H9 (cell line): ENCODE data around the gene ARPP21. TPM values are rescaled to one million over a fixed set of nuclear protein-coding genes. Genes with fewer than 3 reads are reported as not detected.

Experiments used
- DNase-seq: peaks from one replicate; pipeline ENCODE4 v3.0.0-alpha.2; 2017
- H2AFZ ChIP-seq: one replicate; pipeline ENCODE4 v1.6.1; 2013; ENCODE audit warnings: mild to moderate bottlenecking, low read length, control low read depth, moderate library complexity
- H2AK5ac ChIP-seq: 2 replicates; pipeline ENCODE4 v1.6.1; 2013; ENCODE audit warnings: low read length, control low read depth, mixed read lengths; ENCODE audit not compliant: insufficient read length
- H2BK120ac ChIP-seq: one replicate; pipeline ENCODE4 v1.6.1; 2013; ENCODE audit warnings: low read depth, mild to moderate bottlenecking, low read length, control low read depth, inconsistent platforms; ENCODE audit not compliant: poor library complexity, severe bottlenecking
- H2BK12ac ChIP-seq: 2 replicates; pipeline ENCODE4 v1.6.1; 2013; ENCODE audit warnings: low read length, control low read depth, mixed read lengths, low read depth; ENCODE audit not compliant: insufficient read length
- H2BK15ac ChIP-seq: 2 replicates; pipeline ENCODE4 v1.6.1; 2013; ENCODE audit warnings: low read depth, low read length, control low read depth
- H2BK20ac ChIP-seq: one replicate; pipeline ENCODE4 v1.6.1; 2013; ENCODE audit warnings: low read depth, mild to moderate bottlenecking, low read length, control low read depth, inconsistent platforms; ENCODE audit not compliant: poor library complexity, severe bottlenecking
- H2BK5ac ChIP-seq: 2 replicates; pipeline ENCODE4 v1.6.1; 2013; ENCODE audit warnings: low read length, control low read depth, mixed read lengths; ENCODE audit not compliant: insufficient read length
- H3K14ac ChIP-seq: 2 replicates; pipeline ENCODE4 v1.6.1; 2013; ENCODE audit warnings: low read length, control low read depth; ENCODE audit not compliant: insufficient read depth
- H3K18ac ChIP-seq: 2 replicates; pipeline ENCODE4 v1.6.1; 2013; ENCODE audit warnings: low read depth, mild to moderate bottlenecking, mixed read lengths, low read length, control low read depth; ENCODE audit not compliant: insufficient read length
- H3K23ac ChIP-seq: 2 replicates; pipeline ENCODE4 v1.6.1; 2013; ENCODE audit warnings: low read length, control low read depth, mixed read lengths, low read depth; ENCODE audit not compliant: insufficient read length
- H3K23me2 ChIP-seq: 2 replicates; pipeline ENCODE4 v1.6.1; 2013; ENCODE audit warnings: low read depth, mild to moderate bottlenecking, mixed read lengths, low read length, control low read depth; ENCODE audit not compliant: insufficient read length, poor library complexity, severe bottlenecking
- H3K27ac ChIP-seq: 2 replicates; pipeline ENCODE4 v1.5.1; 2013; ENCODE audit warnings: low read length, control low read depth, mixed read lengths, low read depth; ENCODE audit not compliant: insufficient read length
- H3K27me3 ChIP-seq: 2 replicates; pipeline ENCODE4 v1.6.1; 2013; ENCODE audit warnings: low read length, control low read depth, inconsistent platforms; ENCODE audit not compliant: insufficient read depth
- H3K4ac ChIP-seq: 2 replicates; pipeline ENCODE4 v1.6.1; 2013; ENCODE audit warnings: low read depth, mild to moderate bottlenecking, control low read depth, inconsistent platforms, low read length, moderate library complexity
- H3K4me1 ChIP-seq: 2 replicates; pipeline ENCODE4 v1.6.1; 2013; ENCODE audit warnings: low read length, control low read depth, inconsistent platforms; ENCODE audit not compliant: insufficient read depth
- H3K4me2 ChIP-seq: 2 replicates; pipeline ENCODE4 v1.6.1; 2013; ENCODE audit warnings: low read length, control low read depth, mixed read lengths; ENCODE audit not compliant: insufficient read length, insufficient read depth
- H3K56ac ChIP-seq: 2 replicates; pipeline ENCODE4 v1.6.1; 2013; ENCODE audit warnings: low read depth, mild to moderate bottlenecking, mixed read lengths, low read length, control low read depth; ENCODE audit not compliant: insufficient read length
- H3K79me1 ChIP-seq: 2 replicates; pipeline ENCODE4 v1.6.1; 2013; ENCODE audit warnings: low read depth, mild to moderate bottlenecking, moderate library complexity, low read length, control low read depth, inconsistent platforms; ENCODE audit not compliant: insufficient read depth, poor library complexity, severe bottlenecking
- H3K79me2 ChIP-seq: 2 replicates; pipeline ENCODE4 v1.6.1; 2013; ENCODE audit warnings: low read length, control low read depth, inconsistent platforms; ENCODE audit not compliant: insufficient read depth
- H3K9ac ChIP-seq: 2 replicates; pipeline ENCODE4 v1.6.1; 2013; ENCODE audit warnings: low read length, control low read depth, mixed read lengths; ENCODE audit not compliant: insufficient read length; ENCODE audit errors: extremely low read depth
- H3K9me3 ChIP-seq: one replicate; pipeline ENCODE4 v1.6.1; 2013; ENCODE audit warnings: low read depth, low read length, inconsistent platforms; ENCODE audit not compliant: control insufficient read depth
- H3T11ph ChIP-seq: one replicate; pipeline ENCODE4 v1.6.1; 2013; ENCODE audit warnings: mild to moderate bottlenecking, low read length, control low read depth, inconsistent platforms
- H4K20me1 ChIP-seq: one replicate; pipeline ENCODE4 v1.6.1; 2013; ENCODE audit not compliant: control insufficient read depth, insufficient read length, insufficient read depth
- H4K5ac ChIP-seq: 2 replicates; pipeline ENCODE4 v1.6.1; 2013; ENCODE audit warnings: low read depth, mild to moderate bottlenecking, mixed read lengths, low read length, control low read depth; ENCODE audit not compliant: insufficient read length
- H4K8ac ChIP-seq: replicated peaks from 2 replicates; pipeline ENCODE4 v1.6.1; 2013; ENCODE audit warnings: low read length, control low read depth, mixed read lengths, low read depth; ENCODE audit not compliant: insufficient read length
- H4K91ac ChIP-seq: 2 replicates; pipeline ENCODE4 v1.6.1; 2013; ENCODE audit warnings: low read depth, mild to moderate bottlenecking, moderate library complexity, mixed read lengths, low read length, control low read depth; ENCODE audit not compliant: insufficient read length
- H3K27ac Mint-ChIP-seq, 3 experiments: 2 replicates in 2 of 3; 3 replicates in 1 of 3; pipeline ENCODE4 v1.8.0; 2020 to 2021; ENCODE audit warnings: mixed read lengths in 3 of 3, mild to moderate bottlenecking in 1 of 3, moderate library complexity in 1 of 3
- H3K27me3 Mint-ChIP-seq: 2 replicates; pipeline ENCODE4 v1.8.0; 2021; ENCODE audit warnings: low read depth, mild to moderate bottlenecking, moderate library complexity, mixed read lengths
- H3K36me3 Mint-ChIP-seq, 3 experiments: 2 replicates in 2 of 3; 3 replicates in 1 of 3; pipeline ENCODE4 v1.8.0; 2020 to 2021; ENCODE audit warnings: low read depth in 3 of 3, mixed read lengths in 3 of 3; ENCODE audit not compliant: insufficient read depth in 1 of 3
- H3K4me1 Mint-ChIP-seq, 2 experiments: 2 replicates each; pipeline ENCODE4 v1.8.0; 2020; ENCODE audit warnings: mixed read lengths in 2 of 2
- H3K4me3 Mint-ChIP-seq, 2 experiments: 2 replicates in 1 of 2; 3 replicates in 1 of 2; pipeline ENCODE4 v1.8.0; 2020 to 2021; ENCODE audit warnings: mild to moderate bottlenecking in 2 of 2, mixed read lengths in 2 of 2, moderate library complexity in 1 of 2
- H3K9me3 Mint-ChIP-seq, 2 experiments: 2 replicates in 1 of 2; 3 replicates in 1 of 2; pipeline ENCODE4 v1.8.0; 2020; ENCODE audit warnings: mild to moderate bottlenecking in 2 of 2, mixed read lengths in 2 of 2, moderate library complexity in 1 of 2
- WGBS: extraction: QIAGEN DNeasy Blood & Tissue Kit; methylation state at CpG from one replicate; pipeline ENCODE4 v1.1.7; 2013; ENCODE audit warnings: missing lambda C conversion rate, low lambda C conversion rate, mixed read lengths; ENCODE audit not compliant: insufficient read length; ENCODE audit errors: extremely low coverage; 5-methylcytosine and 5-hydroxymethylcytosine counted together
- total RNA-seq: library from RNA; stranded (reverse); gene quantifications from 2 replicates; pipeline ENCODE4 v1.2.1, GENCODE V29; 2021
- TF ChIP-seq, protein P1 (sequence below): fragments of 200-600 bp; sonication (generic); conservative IDR thresholded peaks from 3 replicates; pipeline ENCODE4 v1.8.0; 2021; ENCODE audit warnings: antibody characterized with exemption, mild to moderate bottlenecking

ARPP21 gene
- total RNA-seq, 1 experiment from 2014 or later, result not detected

DNA sequence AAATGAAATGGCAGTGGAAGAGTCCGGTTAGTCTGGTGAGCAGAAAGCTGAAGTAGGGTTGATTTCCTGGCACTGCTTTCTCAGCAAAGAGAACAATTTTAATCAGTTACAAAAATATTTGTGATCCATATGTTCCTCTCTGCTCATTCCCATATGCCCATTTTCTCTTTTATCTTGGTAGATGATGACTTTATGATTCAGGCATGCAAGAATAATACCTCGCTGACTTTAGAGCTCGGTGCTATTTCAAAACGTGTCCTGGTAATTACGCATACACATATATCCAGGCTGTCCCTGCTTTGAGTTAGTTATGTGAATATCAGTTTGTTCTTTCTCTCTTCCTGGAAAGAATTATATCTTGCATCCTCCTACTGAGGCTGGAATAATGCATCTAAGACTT is 38.5 kb downstream of the ARPP21 start:
- H2BK5ac ChIP-seq, result no peak overlapping the region
- no peak overlapping the region for H2AK5ac ChIP-seq
- no peak overlapping the region for H3K23ac ChIP-seq
- H3K36me3 Mint-ChIP-seq, result no peaks in the 10 kb centered on the region
- H3K27me3 Mint-ChIP-seq, result peaks cover 4% of the 10 kb centered on the region
- TF ChIP-seq, protein P1, sequence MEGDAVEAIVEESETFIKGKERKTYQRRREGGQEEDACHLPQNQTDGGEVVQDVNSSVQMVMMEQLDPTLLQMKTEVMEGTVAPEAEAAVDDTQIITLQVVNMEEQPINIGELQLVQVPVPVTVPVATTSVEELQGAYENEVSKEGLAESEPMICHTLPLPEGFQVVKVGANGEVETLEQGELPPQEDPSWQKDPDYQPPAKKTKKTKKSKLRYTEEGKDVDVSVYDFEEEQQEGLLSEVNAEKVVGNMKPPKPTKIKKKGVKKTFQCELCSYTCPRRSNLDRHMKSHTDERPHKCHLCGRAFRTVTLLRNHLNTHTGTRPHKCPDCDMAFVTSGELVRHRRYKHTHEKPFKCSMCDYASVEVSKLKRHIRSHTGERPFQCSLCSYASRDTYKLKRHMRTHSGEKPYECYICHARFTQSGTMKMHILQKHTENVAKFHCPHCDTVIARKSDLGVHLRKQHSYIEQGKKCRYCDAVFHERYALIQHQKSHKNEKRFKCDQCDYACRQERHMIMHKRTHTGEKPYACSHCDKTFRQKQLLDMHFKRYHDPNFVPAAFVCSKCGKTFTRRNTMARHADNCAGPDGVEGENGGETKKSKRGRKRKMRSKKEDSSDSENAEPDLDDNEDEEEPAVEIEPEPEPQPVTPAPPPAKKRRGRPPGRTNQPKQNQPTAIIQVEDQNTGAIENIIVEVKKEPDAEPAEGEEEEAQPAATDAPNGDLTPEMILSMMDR, result no peak
- no peak overlapping the region for H3K9ac ChIP-seq
- no peak overlapping the region for H3K27ac Mint-ChIP-seq
- H3K4me3 Mint-ChIP-seq, result no peak overlapping the region
- no peak overlapping the region for H3T11ph ChIP-seq
- no peak overlapping the region for H4K8ac ChIP-seq
- no peak overlapping the region for H3K18ac ChIP-seq
- H3K14ac ChIP-seq, result no peak overlapping the region
- H3K23me2 ChIP-seq, result no peaks in the 10 kb centered on the region
- no peak for DNase-seq
- H3K79me1 ChIP-seq, result no peaks in the 10 kb centered on the region
- no CpG with 5 or more reads among the region's 5 CpGs for WGBS
- H4K91ac ChIP-seq, result no peak overlapping the region
- no peaks in the 10 kb centered on the region for H3K9me3 Mint-ChIP-seq
- H3K27me3 ChIP-seq, result no peaks in the 10 kb centered on the region
- H3K4ac ChIP-seq, result no peak overlapping the region
- H3K56ac ChIP-seq, result no peak overlapping the region
- no peaks in the 10 kb centered on the region for H3K79me2 ChIP-seq
- H3K9me3 ChIP-seq, result no peaks in the 10 kb centered on the region
- no peaks in the 10 kb centered on the region for H4K20me1 ChIP-seq
- no peak overlapping the region for H2AFZ ChIP-seq
- no peak overlapping the region for H3K4me2 ChIP-seq
- no peak overlapping the region for H2BK12ac ChIP-seq
- no peak overlapping the region for H2BK15ac ChIP-seq
- H2BK120ac ChIP-seq, result no peak overlapping the region
- no peaks in the 10 kb centered on the region for H3K4me1 ChIP-seq
- H3K27ac ChIP-seq, result no peak overlapping the region
- no peak overlapping the region for H4K5ac ChIP-seq
- no peaks in the 10 kb centered on the region for H3K4me1 Mint-ChIP-seq
- no peak overlapping the region for H2BK20ac ChIP-seq
